ENCODE measurements around the gene METAP2.
"Not testable (repeated sequence)": the region's sequence is repeated elsewhere in the genome, so short reads cannot be mapped to it uniquely, and the experiment has no call there.

The METAP2 gene
- total RNA-seq, result 61.5 to 206 (median 87.4) reads per million in 9 experiments

- ATAC-seq (replicated peaks), result peak; percentile 96
- peak; percentile 80 to 84 (median 80) for DNase-seq
- Mint-ChIP-seq H3K36me3 (ENCODE audit: insufficient read depth) (peaks cover 34% of the 10 kb centered on the region), H3K4me1 (ENCODE audit: low read depth in 2 of 2) (peaks cover 24 to 54% of the 10 kb centered on the region in 2 donors), H3K27ac (peak within 1 kb of the TSS; percentile 92 to 93), H3K9me3 (no peaks in the 10 kb centered on the region), H3K4me3 (peak within 1 kb of the TSS; percentile 94 to 95), H3K27me3 (no peaks in the 10 kb centered on the region)
Measured at GRCh38 chr12:95473884-95474659, at the start of gene METAP2. METAP2 (plus strand) TSS chr12:95474152; CDS start chr12:95474180, 28 bp downstream.

DNA sequence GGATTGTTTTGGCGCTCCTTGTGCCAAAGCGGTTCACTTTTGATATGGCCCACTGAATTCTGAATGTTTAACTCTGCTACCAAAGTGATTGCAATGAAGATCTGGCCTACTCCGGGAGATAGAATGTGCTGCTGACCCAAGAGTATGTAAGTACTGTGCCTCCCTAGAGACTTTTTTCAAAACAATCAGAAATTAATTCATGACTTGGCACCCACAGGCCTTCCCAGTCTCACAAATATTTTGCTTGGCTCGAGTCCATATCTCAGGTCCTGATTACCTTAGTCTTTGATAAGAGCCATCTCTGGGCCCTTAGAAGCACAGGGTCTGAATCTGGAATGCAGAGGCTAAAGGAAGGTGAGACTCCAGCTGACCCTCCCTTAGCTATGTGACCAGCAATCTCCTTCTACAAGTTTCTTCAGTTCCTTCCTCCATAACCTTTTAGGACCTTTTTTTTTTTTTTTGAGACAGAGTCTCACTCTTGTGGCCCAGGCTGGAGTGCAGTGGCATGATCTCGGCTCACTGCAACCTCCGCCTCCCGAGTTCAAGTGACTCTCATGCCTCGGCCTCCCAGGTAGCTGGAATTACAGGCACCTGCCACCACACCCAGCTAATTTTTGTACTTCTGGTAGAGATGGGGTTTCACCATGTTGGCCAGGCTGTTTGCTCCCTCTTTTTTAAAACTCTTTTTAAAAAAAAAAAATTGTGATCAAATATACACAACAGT is 49.5 kb upstream of the METAP2 start:
- peaks cover 3 to 5% of the 10 kb centered on the region in 2 donors for H3K4me1 Mint-ChIP-seq (ENCODE audit: low read depth in 2 of 2)
- ATAC-seq (replicated peaks), result no peak
- H3K36me3 Mint-ChIP-seq (ENCODE audit: insufficient read depth), result no peaks in the 10 kb centered on the region
- DNase-seq, result no peak
- no peak overlapping the region for H3K27ac Mint-ChIP-seq
- H3K9me3 Mint-ChIP-seq, result no peaks in the 10 kb centered on the region
- no peak overlapping the region for H3K4me3 Mint-ChIP-seq
- no peaks in the 10 kb centered on the region for H3K27me3 Mint-ChIP-seq

- H3K4me3 Mint-ChIP-seq, result no peak overlapping the region
Measured at GRCh38 chr12:95429172-95429510, 44.8 kb upstream of the METAP2 start.

GRCh38 chr12:95431120-95431519 is 42.8 kb upstream of the METAP2 start:
- H3K4me3 Mint-ChIP-seq, result no peak overlapping the region
- H3K27me3 Mint-ChIP-seq, result peaks cover 5 to 12% of the 10 kb centered on the region in 2 donors
- ATAC-seq (replicated peaks), result no peak
- H3K4me1 Mint-ChIP-seq (ENCODE audit: low read depth in 2 of 2), result peaks cover 3 to 5% of the 10 kb centered on the region in 2 donors
- no peaks in the 10 kb centered on the region for H3K36me3 Mint-ChIP-seq (ENCODE audit: insufficient read depth)
- DNase-seq, result no peak
- H3K27ac Mint-ChIP-seq, result no peak overlapping the region
- no peaks in the 10 kb centered on the region for H3K9me3 Mint-ChIP-seq

More at GRCh38 chr12:95429172-95429510, 44.8 kb upstream of the METAP2 start:
- ATAC-seq (replicated peaks), result no peak
- H3K27me3 Mint-ChIP-seq, result peaks cover 5 to 12% of the 10 kb centered on the region in 2 donors
- no peak overlapping the region for H3K27ac Mint-ChIP-seq
- peaks cover 3 to 5% of the 10 kb centered on the region in 2 donors for H3K4me1 Mint-ChIP-seq (ENCODE audit: low read depth in 2 of 2)
- H3K36me3 Mint-ChIP-seq (ENCODE audit: insufficient read depth), result no peaks in the 10 kb centered on the region
- no peaks in the 10 kb centered on the region for H3K9me3 Mint-ChIP-seq
- no peak for DNase-seq

- Mint-ChIP-seq H3K27me3 (peaks cover 14 to 17% of the 10 kb centered on the region in 2 donors), H3K27ac (no peak overlapping the region), H3K9me3 (no peaks in the 10 kb centered on the region), H3K4me3 (no peak overlapping the region), H3K4me1 (ENCODE audit: low read depth in 2 of 2) (no peaks in the 10 kb centered on the region), H3K36me3 (ENCODE audit: insufficient read depth) (no peaks in the 10 kb centered on the region)
- DNase-seq, result no peak
- no peak for ATAC-seq (replicated peaks)
Measured at GRCh38 chr12:95435355-95435754, 38.6 kb upstream of the METAP2 start.

GRCh38 chr12:95437565-95437964 is 36.4 kb upstream of the METAP2 start:
- Mint-ChIP-seq H3K4me1 (ENCODE audit: low read depth in 2 of 2) (no peaks in the 10 kb centered on the region), H3K4me3 (no peak overlapping the region)

DNA sequence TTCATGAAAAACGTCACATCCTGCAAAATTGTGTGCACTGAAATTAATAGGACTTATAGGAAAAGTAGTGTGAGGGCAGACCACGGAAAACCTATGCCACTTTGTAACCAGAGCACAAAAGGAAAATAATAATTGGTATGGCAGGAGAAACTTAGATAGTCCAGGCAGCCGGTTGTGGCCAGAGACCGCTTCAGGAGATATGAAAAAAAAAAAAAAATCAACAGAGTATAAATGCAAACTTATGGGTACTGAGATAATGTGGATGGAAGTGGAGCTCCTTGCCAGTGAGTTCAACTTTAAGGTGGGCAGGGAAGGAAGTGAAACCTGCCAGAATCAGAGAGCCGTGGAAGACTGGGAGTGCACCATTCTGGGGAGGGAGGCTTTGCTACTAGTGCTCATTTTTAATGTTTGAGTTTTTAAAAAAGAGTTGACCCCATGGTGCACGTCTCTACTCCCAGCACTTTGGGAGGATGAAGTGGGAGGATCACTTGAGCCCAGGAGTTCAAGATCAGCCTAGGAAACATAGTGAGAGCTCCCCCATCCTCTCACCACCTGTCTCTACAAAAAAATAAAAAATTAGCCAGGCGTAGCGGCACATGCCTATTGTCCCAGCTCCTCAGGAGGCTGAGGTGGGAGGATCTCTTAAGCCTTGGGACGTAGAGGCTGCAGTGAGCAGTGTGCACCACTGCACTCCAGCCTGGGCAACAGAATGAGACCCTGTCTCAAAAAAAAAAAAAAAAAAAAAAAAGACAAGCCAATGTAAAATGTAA is 34.3 kb upstream of the METAP2 start:
- no peak overlapping the region for H3K27ac Mint-ChIP-seq
- DNase-seq, result no peak
- H3K4me3 Mint-ChIP-seq, result no peak overlapping the region
- H3K27me3 Mint-ChIP-seq, result peaks cover 5 to 8% of the 10 kb centered on the region in 2 donors
- no peaks in the 10 kb centered on the region for H3K4me1 Mint-ChIP-seq (ENCODE audit: low read depth in 2 of 2)
- ATAC-seq (replicated peaks), result no peak
- no peaks in the 10 kb centered on the region for H3K9me3 Mint-ChIP-seq
- no peaks in the 10 kb centered on the region for H3K36me3 Mint-ChIP-seq (ENCODE audit: insufficient read depth)

More at GRCh38 chr12:95437565-95437964, 36.4 kb upstream of the METAP2 start:
- H3K9me3 Mint-ChIP-seq, result no peaks in the 10 kb centered on the region
- peaks cover 5 to 8% of the 10 kb centered on the region in 2 donors for H3K27me3 Mint-ChIP-seq
- H3K27ac Mint-ChIP-seq, result no peak overlapping the region
- ATAC-seq (replicated peaks) (no peak), DNase-seq (no peak)
- H3K36me3 Mint-ChIP-seq (ENCODE audit: insufficient read depth), result no peaks in the 10 kb centered on the region

- ATAC-seq (replicated peaks) (no peak), DNase-seq (no peak)
- peaks cover 9 to 12% of the 10 kb centered on the region in 2 donors for H3K27me3 Mint-ChIP-seq
- no peak overlapping the region for H3K4me3 Mint-ChIP-seq
- no peaks in the 10 kb centered on the region for H3K9me3 Mint-ChIP-seq
- no peak overlapping the region for H3K27ac Mint-ChIP-seq
- no peaks in the 10 kb centered on the region for H3K4me1 Mint-ChIP-seq (ENCODE audit: low read depth in 2 of 2)
- no peaks in the 10 kb centered on the region for H3K36me3 Mint-ChIP-seq (ENCODE audit: insufficient read depth)
Measured at GRCh38 chr12:95440401-95440800, 33.6 kb upstream of the METAP2 start.

DNA sequence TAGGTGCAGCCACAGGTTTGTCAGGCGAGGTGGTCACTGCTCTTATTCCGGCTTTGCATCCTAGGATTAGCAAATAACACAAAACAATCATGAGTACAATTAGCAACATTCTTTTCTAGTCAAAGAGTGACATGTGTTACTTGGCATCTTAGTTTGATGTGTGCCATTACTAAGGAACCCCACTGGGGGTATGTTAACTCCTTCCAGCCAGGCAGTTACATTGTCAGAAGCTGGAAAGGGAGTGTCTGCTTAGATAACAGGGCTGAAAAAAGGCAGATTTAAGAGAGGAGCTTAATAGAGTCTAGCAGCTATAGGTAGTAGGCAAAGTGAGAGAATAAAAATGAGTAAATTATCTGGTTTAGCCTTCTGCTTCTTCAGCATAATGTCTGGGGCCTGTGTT is 30.5 kb upstream of the METAP2 start:
- no peak for ATAC-seq (replicated peaks)
- Mint-ChIP-seq H3K4me3 (no peak overlapping the region), H3K27me3 (peaks cover 25% of the 10 kb centered on the region in 2 donors)

DNA sequence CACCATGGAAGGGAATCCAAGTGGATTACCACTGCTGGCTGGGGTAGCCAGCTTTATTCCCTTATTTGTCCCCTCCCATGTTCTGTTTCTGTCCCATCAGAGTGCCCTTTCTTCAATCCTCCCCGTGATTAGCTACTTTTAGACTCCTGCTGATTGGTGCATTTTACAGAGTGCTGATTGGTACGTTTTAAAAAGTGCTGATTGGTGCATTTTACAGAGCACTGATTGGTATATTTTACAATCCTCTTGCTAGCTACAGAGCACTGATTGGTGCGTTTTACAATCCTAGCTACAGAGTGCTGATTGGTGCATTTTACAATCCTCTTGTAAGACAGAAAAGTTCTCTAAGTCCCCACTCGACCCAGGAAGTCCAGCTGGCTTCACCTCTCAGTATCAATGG is 28.9 kb upstream of the METAP2 start:
- peaks cover 31 to 37% of the 10 kb centered on the region in 2 donors for H3K27me3 Mint-ChIP-seq
- H3K36me3 Mint-ChIP-seq (ENCODE audit: insufficient read depth); H3K9me3 Mint-ChIP-seq; DNase-seq; H3K4me3 Mint-ChIP-seq; H3K4me1 Mint-ChIP-seq (ENCODE audit: low read depth in 2 of 2); H3K27ac Mint-ChIP-seq; ATAC-seq (replicated peaks): not testable (repeated sequence)

More for the DNA sequence above, 30.5 kb upstream of the METAP2 start:
- Mint-ChIP-seq H3K36me3 (ENCODE audit: insufficient read depth) (peaks cover 3% of the 10 kb centered on the region), H3K27ac (no peak overlapping the region), H3K4me1 (ENCODE audit: low read depth in 2 of 2) (peaks cover 0 to 3% of the 10 kb centered on the region in 2 donors), H3K9me3 (no peaks in the 10 kb centered on the region)
- no peak for DNase-seq

DNA sequence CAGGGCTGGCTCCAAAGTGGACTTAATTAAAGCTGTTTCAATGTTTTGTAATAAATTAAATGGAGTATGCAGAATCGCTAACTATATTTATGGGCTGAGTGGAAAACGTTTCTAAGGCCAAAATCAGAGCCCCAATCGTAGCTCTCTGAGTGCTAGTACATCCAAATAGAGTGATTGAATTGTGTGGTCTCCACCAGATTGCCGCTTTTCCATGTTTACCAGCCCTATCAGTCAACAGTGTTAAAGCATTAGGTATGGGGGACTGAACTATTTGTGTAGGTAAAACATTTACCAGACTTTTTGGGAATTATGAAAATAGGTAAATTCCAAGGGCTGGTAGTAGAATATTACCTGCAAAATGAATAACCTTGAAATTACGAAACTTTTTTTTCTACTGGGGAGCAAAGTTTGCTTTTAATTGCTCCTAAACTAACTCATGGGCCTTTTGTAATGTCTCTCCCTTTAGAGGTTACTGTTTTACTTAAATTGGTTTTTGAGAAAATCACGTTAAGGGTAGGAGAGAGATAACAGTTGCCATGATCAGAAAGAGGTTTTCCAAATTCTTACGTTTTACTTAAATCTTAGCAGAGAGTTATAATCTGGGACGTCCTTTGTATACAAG is 28.0 kb upstream of the METAP2 start:
- no peak for ATAC-seq (replicated peaks)
- H3K27ac Mint-ChIP-seq, result no peak overlapping the region
- DNase-seq, result no peak
- no peaks in the 10 kb centered on the region for H3K9me3 Mint-ChIP-seq
- peaks cover 38 to 43% of the 10 kb centered on the region in 2 donors for H3K27me3 Mint-ChIP-seq
- peaks cover 0 to 3% of the 10 kb centered on the region in 2 donors for H3K4me1 Mint-ChIP-seq (ENCODE audit: low read depth in 2 of 2)
- H3K36me3 Mint-ChIP-seq (ENCODE audit: insufficient read depth), result peaks cover 3% of the 10 kb centered on the region
- no peak overlapping the region for H3K4me3 Mint-ChIP-seq

DNA sequence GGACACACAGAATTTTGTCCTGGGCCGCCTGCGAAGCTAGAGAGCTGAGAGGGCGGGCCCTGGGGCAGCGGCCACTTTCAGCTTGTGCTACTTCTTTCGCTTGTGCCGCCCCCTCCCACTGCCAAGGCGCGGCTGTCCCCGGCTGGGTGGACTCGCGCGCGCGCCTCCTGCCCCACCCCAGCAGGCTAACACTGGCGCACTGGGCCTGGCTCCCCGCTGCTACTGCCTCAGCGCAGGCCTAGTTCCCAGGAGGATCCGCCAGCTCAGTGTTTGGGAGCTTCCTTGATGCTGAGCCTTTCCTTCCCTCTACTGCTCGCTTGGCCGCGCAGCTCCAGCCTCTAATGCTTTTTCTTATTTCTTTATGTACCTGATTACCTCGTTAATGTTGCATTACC is 27.4 kb upstream of the METAP2 start:
- no peak overlapping the region for H3K27ac Mint-ChIP-seq
- no peaks in the 10 kb centered on the region for H3K9me3 Mint-ChIP-seq
- H3K4me3 Mint-ChIP-seq, result no peak overlapping the region
- H3K36me3 Mint-ChIP-seq (ENCODE audit: insufficient read depth), result peaks cover 3% of the 10 kb centered on the region
- H3K4me1 Mint-ChIP-seq (ENCODE audit: low read depth in 2 of 2), result peaks cover 0 to 3% of the 10 kb centered on the region in 2 donors
- H3K27me3 Mint-ChIP-seq, result peaks cover 38 to 43% of the 10 kb centered on the region in 2 donors
- ATAC-seq (replicated peaks) (no peak), DNase-seq (no peak)

- peaks cover 38 to 43% of the 10 kb centered on the region in 2 donors for H3K27me3 Mint-ChIP-seq
- not testable (repeated sequence) for H3K4me1 Mint-ChIP-seq (ENCODE audit: low read depth in 2 of 2)
Measured at GRCh38 chr12:95449656-95450055, 24.3 kb upstream of the METAP2 start.

More at GRCh38 chr12:95449656-95450055, 24.3 kb upstream of the METAP2 start:
- not testable (repeated sequence) for H3K36me3 Mint-ChIP-seq (ENCODE audit: insufficient read depth); H3K4me3 Mint-ChIP-seq; ATAC-seq (replicated peaks); H3K9me3 Mint-ChIP-seq; H3K27ac Mint-ChIP-seq; DNase-seq

All from effector memory CD8-positive, alpha-beta T cell (primary cell).